Trophoblast cell (in vitro differentiated cells and primary cell): Measurements from ENCODE around the gene PASK.

Experiments
- DNase-seq, 2 donors: peaks; one replicate each; pipeline ENCODE4 v3.0.0-alpha.2; 2016
- H2AFZ ChIP-seq: 2 replicates; pipeline ENCODE4 v1.6.1; 2013; ENCODE audit warnings: low read length, moderate library complexity, mild to moderate bottlenecking; ENCODE audit not compliant: insufficient read depth, poor library complexity
- H2AK5ac ChIP-seq: 2 replicates; pipeline ENCODE4 v1.6.1; 2013; ENCODE audit warnings: mild to moderate bottlenecking, low read length
- H2BK120ac ChIP-seq: 2 replicates; pipeline ENCODE4 v1.6.1; 2013; ENCODE audit warnings: low read length, mild to moderate bottlenecking, moderate library complexity; ENCODE audit not compliant: insufficient read depth, poor library complexity
- H2BK12ac ChIP-seq: 2 replicates; pipeline ENCODE4 v1.6.1; 2013; ENCODE audit warnings: mild to moderate bottlenecking, low read length, moderate library complexity
- H2BK5ac ChIP-seq: 2 replicates; pipeline ENCODE4 v1.6.1; 2013; ENCODE audit warnings: low read length, low read depth, moderate library complexity, mild to moderate bottlenecking; ENCODE audit not compliant: poor library complexity
- H3K14ac ChIP-seq: 2 replicates; pipeline ENCODE4 v1.6.1; 2013; ENCODE audit warnings: mild to moderate bottlenecking, low read length
- H3K18ac ChIP-seq: 2 replicates; pipeline ENCODE4 v1.6.1; 2013; ENCODE audit warnings: mild to moderate bottlenecking, low read length
- H3K23ac ChIP-seq: 2 replicates; pipeline ENCODE4 v1.6.1; 2013; ENCODE audit warnings: low read length
- H3K27ac ChIP-seq: 2 replicates; pipeline ENCODE4 v1.5.1; 2013; ENCODE audit warnings: low read depth, mild to moderate bottlenecking, inconsistent platforms, low read length, moderate library complexity
- H3K27me3 ChIP-seq: 2 replicates; pipeline ENCODE4 v1.6.1; 2013; ENCODE audit warnings: inconsistent platforms, mild to moderate bottlenecking, low read length, moderate library complexity; ENCODE audit not compliant: insufficient read depth
- H3K36me3 ChIP-seq, 2 experiments: 1 replicate in 1 of 2; 2 replicates in 1 of 2; pipeline ENCODE4 v1.6.1; 2013; ENCODE audit warnings: low read length in 2 of 2, mild to moderate bottlenecking in 2 of 2, moderate library complexity in 1 of 2; ENCODE audit not compliant: insufficient read depth in 2 of 2, control insufficient read depth in 1 of 2
- H3K4ac ChIP-seq: 2 replicates; pipeline ENCODE4 v1.6.1; 2013; ENCODE audit warnings: low read depth, mild to moderate bottlenecking, low read length, moderate library complexity
- H3K4me1 ChIP-seq, 2 experiments: 1 replicate in 1 of 2; 2 replicates in 1 of 2; pipeline ENCODE4 v1.6.1; 2013; ENCODE audit warnings: low read length in 2 of 2, mild to moderate bottlenecking in 2 of 2, moderate library complexity in 1 of 2; ENCODE audit not compliant: insufficient read depth in 2 of 2, control insufficient read depth in 1 of 2
- H3K4me2 ChIP-seq: 2 replicates; pipeline ENCODE4 v1.6.1; 2013; ENCODE audit warnings: inconsistent platforms, mild to moderate bottlenecking, low read length, moderate library complexity
- H3K4me3 ChIP-seq: 2 replicates; pipeline ENCODE4 v1.5.1; 2013; ENCODE audit warnings: mild to moderate bottlenecking, low read depth, low read length, inconsistent platforms
- H3K79me1 ChIP-seq: one replicate; pipeline ENCODE4 v1.6.1; 2013; ENCODE audit warnings: low read length
- H3K79me2 ChIP-seq: 2 replicates; pipeline ENCODE4 v1.6.1; 2013; ENCODE audit warnings: low read length, mild to moderate bottlenecking; ENCODE audit not compliant: control insufficient read depth, insufficient read depth, poor library complexity
- H3K9ac ChIP-seq: 2 replicates; pipeline ENCODE4 v1.6.1; 2013; ENCODE audit warnings: mild to moderate bottlenecking, low read length
- H3K9me3 ChIP-seq: 2 replicates; pipeline ENCODE4 v1.6.1; 2013; ENCODE audit warnings: low read depth, mild to moderate bottlenecking, control low read depth, inconsistent platforms, low read length; ENCODE audit not compliant: insufficient read depth
- H4K12ac ChIP-seq: 2 replicates; pipeline ENCODE4 v1.6.1; 2013; ENCODE audit warnings: low read depth, mild to moderate bottlenecking, low read length, moderate library complexity
- H4K8ac ChIP-seq: 2 replicates; pipeline ENCODE4 v1.6.1; 2013; ENCODE audit warnings: low read depth, mild to moderate bottlenecking, low read length, moderate library complexity
- H4K91ac ChIP-seq: one replicate; pipeline ENCODE4 v1.6.1; 2013; ENCODE audit warnings: low read depth, mild to moderate bottlenecking, low read length, moderate library complexity
- WGBS: extraction: QIAGEN DNeasy Blood & Tissue Kit; methylation state at CpG from one replicate; pipeline ENCODE4 v1.1.7; 2013; ENCODE audit warnings: missing lambda C conversion rate; ENCODE audit not compliant: insufficient read length, insufficient coverage; ENCODE audit errors: extremely low coverage; 5-methylcytosine and 5-hydroxymethylcytosine counted together

PASK gene

GRCh38 chr2:241126201-241126611 lies 23.1 kb downstream of the PASK start:
- H4K8ac ChIP-seq: no peak overlapping the region
- H3K36me3 ChIP-seq: peaks cover 25 to 31% of the 10 kb centered on the region in 2 experiments
- no peak overlapping the region for H2BK5ac ChIP-seq
- no peaks in the 10 kb centered on the region for H3K79me2 ChIP-seq
- H2BK120ac ChIP-seq: no peak overlapping the region
- DNase-seq: no peak
- H3K4ac ChIP-seq: no peak overlapping the region
- H3K27ac ChIP-seq: no peak overlapping the region
- no peak overlapping the region for H2AK5ac ChIP-seq
- H3K4me1 ChIP-seq: no peaks in the 10 kb centered on the region
- H3K9me3 ChIP-seq: no peaks in the 10 kb centered on the region
- WGBS: no CpG with 5 or more reads among the region's 21 CpGs
- no peak overlapping the region for H3K14ac ChIP-seq
- no peak overlapping the region for H4K12ac ChIP-seq
- no peak overlapping the region for H4K91ac ChIP-seq
- no peak overlapping the region for H3K18ac ChIP-seq
- H3K79me1 ChIP-seq: no peaks in the 10 kb centered on the region
- H3K9ac ChIP-seq: no peak overlapping the region
- no peaks in the 10 kb centered on the region for H3K27me3 ChIP-seq
- no peak overlapping the region for H3K4me2 ChIP-seq
- H2BK12ac ChIP-seq: no peak overlapping the region
- H2AFZ ChIP-seq: no peak overlapping the region
- no peak overlapping the region for H3K4me3 ChIP-seq
- no peak overlapping the region for H3K23ac ChIP-seq

DNA sequence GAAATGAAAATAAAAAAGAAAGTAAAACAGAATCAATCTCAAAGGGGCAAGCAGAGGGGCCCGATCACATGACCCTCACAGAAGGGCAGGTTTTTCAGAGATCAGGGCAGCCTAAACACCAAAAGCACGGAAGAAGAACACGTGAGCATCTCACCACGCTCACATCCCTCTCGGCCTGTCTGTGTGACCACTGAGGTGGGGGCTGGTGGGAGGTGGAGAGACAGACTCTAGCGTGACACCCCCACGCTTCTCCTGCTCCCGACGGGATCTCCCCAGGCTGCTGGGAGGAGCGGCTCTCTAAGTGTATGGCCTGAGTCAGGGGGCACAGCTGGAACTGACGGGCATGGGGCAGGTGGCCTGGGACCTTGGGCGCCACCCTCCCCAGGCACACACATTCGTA lies 23.6 kb downstream of the PASK start:
- Histone ChIP-seq H3K9me3 (no peaks in the 10 kb centered on the region), H3K4me3 (no peak overlapping the region), H3K4me2 (no peak overlapping the region), H2AFZ (no peak overlapping the region), H3K18ac (no peak overlapping the region), H2BK5ac (no peak overlapping the region), H3K23ac (no peak overlapping the region), H3K27ac (no peak overlapping the region), H3K4me1 (no peaks in the 10 kb centered on the region), H2BK12ac (no peak overlapping the region), H4K8ac (no peak overlapping the region), H3K79me2 (no peaks in the 10 kb centered on the region), H3K27me3 (no peaks in the 10 kb centered on the region), H3K4ac (no peak overlapping the region), H4K91ac (no peak overlapping the region), H3K79me1 (no peaks in the 10 kb centered on the region), H3K36me3 (peaks cover 25 to 30% of the 10 kb centered on the region in 2 experiments), H2BK120ac (no peak overlapping the region), H3K14ac (no peak overlapping the region), H3K9ac (no peak overlapping the region), H4K12ac (no peak overlapping the region), H2AK5ac (no peak overlapping the region)
- no peak for DNase-seq
- WGBS: no CpG with 5 or more reads among the region's 13 CpGs

- no peaks in the 10 kb centered on the region for H3K79me1 ChIP-seq
- no peaks in the 10 kb centered on the region for H3K79me2 ChIP-seq
- H2BK5ac ChIP-seq: no peak overlapping the region
- no peaks in the 10 kb centered on the region for H3K4me1 ChIP-seq
- no peak overlapping the region for H2BK120ac ChIP-seq
- H3K36me3 ChIP-seq: peaks cover 23 to 24% of the 10 kb centered on the region in 2 experiments
- no peak overlapping the region for H3K14ac ChIP-seq
- H4K12ac ChIP-seq: no peak overlapping the region
- H4K8ac ChIP-seq: no peak overlapping the region
- H2AK5ac ChIP-seq: no peak overlapping the region
- no peak overlapping the region for H4K91ac ChIP-seq
- no peak overlapping the region for H3K23ac ChIP-seq
- H3K9ac ChIP-seq: no peak overlapping the region
- no peak overlapping the region for H3K4me3 ChIP-seq
- H3K27me3 ChIP-seq: no peaks in the 10 kb centered on the region
- H3K4me2 ChIP-seq: no peak overlapping the region
- H2BK12ac ChIP-seq: no peak overlapping the region
- no peak overlapping the region for H3K4ac ChIP-seq
- no peak overlapping the region for H3K27ac ChIP-seq
- WGBS: no CpG with 5 or more reads among the region's 16 CpGs
- H2AFZ ChIP-seq: no peak overlapping the region
- no peak for DNase-seq
- H3K18ac ChIP-seq: no peak overlapping the region
- no peaks in the 10 kb centered on the region for H3K9me3 ChIP-seq
Measured at GRCh38 chr2:241123816-241124536, 25.3 kb downstream of the PASK start.

- H2BK5ac ChIP-seq: no peak overlapping the region
- H4K12ac ChIP-seq: no peak overlapping the region
- no peak overlapping the region for H3K27ac ChIP-seq
- H4K8ac ChIP-seq: no peak overlapping the region
- no peaks in the 10 kb centered on the region for H3K79me2 ChIP-seq
- H3K4me3 ChIP-seq: no peak overlapping the region
- no peaks in the 10 kb centered on the region for H3K4me1 ChIP-seq
- H3K18ac ChIP-seq: no peak overlapping the region
- no peaks in the 10 kb centered on the region for H3K27me3 ChIP-seq
- no peak overlapping the region for H2AFZ ChIP-seq
- peaks cover 21 to 22% of the 10 kb centered on the region in 2 experiments for H3K36me3 ChIP-seq
- H4K91ac ChIP-seq: no peak overlapping the region
- no peak overlapping the region for H2AK5ac ChIP-seq
- DNase-seq: no peak
- H3K9me3 ChIP-seq: peaks cover 2% of the 10 kb centered on the region
- no peak overlapping the region for H2BK120ac ChIP-seq
- no peaks in the 10 kb centered on the region for H3K79me1 ChIP-seq
- H3K4me2 ChIP-seq: no peak overlapping the region
- no peak overlapping the region for H2BK12ac ChIP-seq
- H3K23ac ChIP-seq: no peak overlapping the region
- WGBS: no CpG with 5 or more reads among the region's 19 CpGs
- no peak overlapping the region for H3K9ac ChIP-seq
- H3K14ac ChIP-seq: no peak overlapping the region
- no peak overlapping the region for H3K4ac ChIP-seq
Measured at GRCh38 chr2:241122376-241123002, 26.8 kb downstream of the PASK start.
